GM12873 (cell line): Measurements from ENCODE around the gene AFF3.

ENCODE experiments used
- CTCF ChIP-seq: IDR thresholded peaks from 2 replicates; pipeline ENCODE4 v1.5.1; 2012; ENCODE audit warnings: low read depth, mild to moderate bottlenecking, moderate library complexity, low read length, control low read depth; ENCODE audit not compliant: insufficient read depth; ENCODE audit errors: missing control alignments

Gene AFF3

GRCh38 chr2:99982744-99983143 is 159.6 kb downstream of the AFF3 start:
- TF ChIP-seq CTCF, result no peak

GRCh38 chr2:99981840-99982239 is 160.6 kb downstream of the AFF3 start:
- TF ChIP-seq CTCF, result no peak

GRCh38 chr2:99980176-99980575 is 162.2 kb downstream of the AFF3 start:
- TF ChIP-seq CTCF, result no peak

GRCh38 chr2:99977966-99978365 is 164.4 kb downstream of the AFF3 start:
- no peak for TF ChIP-seq CTCF

GRCh38 chr2:99975386-99975785 is 167.0 kb downstream of the AFF3 start:
- no peak for TF ChIP-seq CTCF

- no peak for TF ChIP-seq CTCF
Observed at GRCh38 chr2:99974682-99975375, 167.6 kb downstream of the AFF3 start.

- TF ChIP-seq CTCF, result no peak
Observed at GRCh38 chr2:99974275-99974674, 168.1 kb downstream of the AFF3 start.
